Left lung (tissue), 10 donors: ENCODE data around the gene INCENP. TPM values are rescaled to one million over a fixed set of nuclear protein-coding genes. Genes with fewer than 3 reads are reported as not detected.

Experiments
- ATAC-seq: fragments of 200-7000 bp; cut with Tn5 transposase; one replicate; pipeline ENCODE4 v1.9.1; 2020; ENCODE audit warnings: moderate library complexity
- DNase-seq, 4 donors: peaks; one replicate each; pipeline ENCODE4 v3.0.0-alpha.2; 2013 to 2020
- H3K27ac ChIP-seq, 2 donors: fragments of 200-600 bp; sonication (generic) in 1 of 2; one replicate each; pipeline versions ENCODE4 v1.5.0 to v1.8.0; 2020 to 2021
- H3K27me3 ChIP-seq, 2 donors: fragments of 200-600 bp; sonication (generic) in 1 of 2; one replicate each; pipeline versions ENCODE4 v1.5.0 to v1.8.0; 2020 to 2021
- H3K36me3 ChIP-seq, 2 donors: fragments of 200-600 bp; sonication (generic) in 1 of 2; one replicate each; pipeline versions ENCODE4 v1.5.0 to v1.8.0; 2020 to 2021
- H3K4me1 ChIP-seq, 2 donors: fragments of 200-600 bp; one replicate each; pipeline ENCODE4 v1.8.0; 2021
- H3K4me3 ChIP-seq, 2 donors: fragments of 200-600 bp; sonication (generic) in 1 of 2; one replicate each; pipeline versions ENCODE4 v1.5.0 to v1.8.0; 2020 to 2021; ENCODE audit warnings: mild to moderate bottlenecking in 1 of 2
- H3K9me3 ChIP-seq, 2 donors: fragments of 200-600 bp; sonication (generic) in 1 of 2; one replicate each; pipeline versions ENCODE4 v1.5.0 to v1.8.0; 2020 to 2021
- intact Hi-C, 2 donors: fragments of 100-400 bp; cut with DNase I; formaldehyde crosslinking; loops; one replicate each; pipeline versions ENCODE4 v1.11.2 to v1.14.2; 2022
- polyA plus RNA-seq, 6 donors: library from polyadenylated mRNA; unstranded; fragments of 120-200 nt; gene quantifications; one replicate each; pipeline ENCODE4 v1.2.1, GENCODE V29; 2013; ENCODE audit not compliant: insufficient read length in 6 of 6
- total RNA-seq, 2 donors: library from RNA; stranded (reverse); fragmentation: NEBNext Ultra II Directional; extraction: Animal tissue kit (Norgen Biotek cat#: 25700); gene quantifications; one replicate each; pipeline ENCODE4 v1.2.1, GENCODE V29; 2021
- TF ChIP-seq, protein P1 (sequence below), 2 donors: fragments of 200-600 bp; sonication (generic) in 1 of 2; IDR thresholded peaks; one replicate each; pipeline versions ENCODE4 v1.5.0 to v1.8.0; 2021; ENCODE audit warnings: antibody characterized with exemption in 2 of 2
- donor health status: DM: no; HTN: yes; CAD: no.
- donor health status: DM: no; HTN: no; CAD: no.

INCENP gene
- total and polyA plus RNA-seq, 8 donors, result 17.3 to 47.4 (median 30.1) TPM

DNA sequence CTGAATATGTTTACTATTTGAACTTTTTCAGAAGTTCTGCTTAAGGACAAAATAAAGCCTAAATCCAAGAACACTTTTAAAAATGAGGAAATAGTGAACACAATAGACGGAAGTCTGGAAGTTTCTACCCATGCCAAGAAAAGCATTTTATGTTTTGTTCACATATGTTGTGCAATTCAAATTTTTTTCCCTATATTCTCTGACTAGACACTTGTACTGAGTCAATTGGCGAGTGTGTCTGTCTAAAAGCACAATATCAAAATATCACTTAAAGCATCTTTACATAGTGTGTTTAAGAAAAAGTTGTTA, 29.2 kb downstream of the INCENP start:
- H3K36me3 ChIP-seq, result peaks cover 0 to 54% of the 10 kb centered on the region in 2 donors
- ATAC-seq (peak; percentile 17), DNase-seq (no peak)

DNA sequence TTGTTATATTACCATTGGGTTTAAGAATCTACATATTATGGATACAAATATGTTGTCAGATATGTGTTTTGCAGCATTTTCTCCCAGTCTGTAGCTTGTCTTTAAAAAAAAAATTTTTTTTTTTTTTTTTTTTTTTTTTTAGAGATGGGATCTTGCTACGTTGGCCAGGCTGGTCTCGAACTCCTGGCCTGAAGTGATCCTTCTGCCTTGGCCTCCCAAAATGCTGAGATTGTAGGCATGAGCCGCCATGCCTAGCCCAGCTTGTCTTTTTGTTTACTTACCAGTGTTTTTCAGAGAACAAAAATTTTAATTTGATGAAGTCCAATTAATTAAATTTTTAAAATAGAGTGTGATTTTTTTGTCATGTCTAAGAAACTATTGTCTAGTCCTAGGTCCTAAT, 29.8 kb downstream of the INCENP start:
- no peak overlapping the region for H3K4me3 ChIP-seq
- no peak for ATAC-seq
- no peaks in the 10 kb centered on the region for H3K9me3 ChIP-seq
- no peaks in the 10 kb centered on the region for H3K4me1 ChIP-seq
- intact Hi-C loops, result no loop called here
- H3K36me3 ChIP-seq, result peaks cover 0 to 48% of the 10 kb centered on the region in 2 donors
- H3K27ac ChIP-seq, result no peak overlapping the region
- no peaks in the 10 kb centered on the region for H3K27me3 ChIP-seq
- TF ChIP-seq, protein P1, sequence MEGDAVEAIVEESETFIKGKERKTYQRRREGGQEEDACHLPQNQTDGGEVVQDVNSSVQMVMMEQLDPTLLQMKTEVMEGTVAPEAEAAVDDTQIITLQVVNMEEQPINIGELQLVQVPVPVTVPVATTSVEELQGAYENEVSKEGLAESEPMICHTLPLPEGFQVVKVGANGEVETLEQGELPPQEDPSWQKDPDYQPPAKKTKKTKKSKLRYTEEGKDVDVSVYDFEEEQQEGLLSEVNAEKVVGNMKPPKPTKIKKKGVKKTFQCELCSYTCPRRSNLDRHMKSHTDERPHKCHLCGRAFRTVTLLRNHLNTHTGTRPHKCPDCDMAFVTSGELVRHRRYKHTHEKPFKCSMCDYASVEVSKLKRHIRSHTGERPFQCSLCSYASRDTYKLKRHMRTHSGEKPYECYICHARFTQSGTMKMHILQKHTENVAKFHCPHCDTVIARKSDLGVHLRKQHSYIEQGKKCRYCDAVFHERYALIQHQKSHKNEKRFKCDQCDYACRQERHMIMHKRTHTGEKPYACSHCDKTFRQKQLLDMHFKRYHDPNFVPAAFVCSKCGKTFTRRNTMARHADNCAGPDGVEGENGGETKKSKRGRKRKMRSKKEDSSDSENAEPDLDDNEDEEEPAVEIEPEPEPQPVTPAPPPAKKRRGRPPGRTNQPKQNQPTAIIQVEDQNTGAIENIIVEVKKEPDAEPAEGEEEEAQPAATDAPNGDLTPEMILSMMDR (IDR thresholded peaks at IDR 0.05), result no peak
- no peak for DNase-seq

More for the DNA sequence above, 29.2 kb downstream of the INCENP start:
- intact Hi-C loops, result no loop called here
- Histone ChIP-seq H3K4me1 (no peaks in the 10 kb centered on the region), H3K27ac (no peak overlapping the region), H3K27me3 (no peaks in the 10 kb centered on the region), H3K9me3 (no peaks in the 10 kb centered on the region), H3K4me3 (no peak overlapping the region)
- TF ChIP-seq, protein P1 (IDR thresholded peaks at IDR 0.05), result no peak

DNA sequence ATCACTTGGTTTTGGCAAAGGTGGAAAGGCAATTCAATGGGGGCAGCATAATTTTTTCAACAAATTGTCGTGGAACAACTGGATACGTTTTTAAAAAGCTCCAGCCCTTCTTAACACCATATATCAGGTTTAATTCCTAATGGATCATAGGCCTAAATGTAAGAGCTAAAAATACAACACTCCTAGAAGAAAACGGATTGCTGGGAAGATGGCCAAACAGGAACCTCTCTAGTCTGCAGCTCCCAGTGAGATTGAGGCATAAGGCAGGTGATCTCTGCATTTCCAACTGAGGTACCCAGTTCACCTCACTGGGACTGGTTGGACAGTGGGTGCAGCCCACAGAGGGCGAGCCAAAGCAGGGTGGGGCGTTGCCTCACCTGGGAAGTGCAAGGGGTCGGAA, 33.8 kb downstream of the INCENP start:
- ATAC-seq (no peak), DNase-seq (no peak)
- Histone ChIP-seq H3K36me3 (peaks cover 0 to 8% of the 10 kb centered on the region in 2 donors), H3K9me3 (no peaks in the 10 kb centered on the region), H3K27ac (no peak overlapping the region), H3K4me3 (no peak overlapping the region), H3K4me1 (no peaks in the 10 kb centered on the region), H3K27me3 (no peaks in the 10 kb centered on the region)
- TF ChIP-seq, protein P1 (IDR thresholded peaks at IDR 0.05), result no peak
- intact Hi-C loops, result no loop called here

DNA sequence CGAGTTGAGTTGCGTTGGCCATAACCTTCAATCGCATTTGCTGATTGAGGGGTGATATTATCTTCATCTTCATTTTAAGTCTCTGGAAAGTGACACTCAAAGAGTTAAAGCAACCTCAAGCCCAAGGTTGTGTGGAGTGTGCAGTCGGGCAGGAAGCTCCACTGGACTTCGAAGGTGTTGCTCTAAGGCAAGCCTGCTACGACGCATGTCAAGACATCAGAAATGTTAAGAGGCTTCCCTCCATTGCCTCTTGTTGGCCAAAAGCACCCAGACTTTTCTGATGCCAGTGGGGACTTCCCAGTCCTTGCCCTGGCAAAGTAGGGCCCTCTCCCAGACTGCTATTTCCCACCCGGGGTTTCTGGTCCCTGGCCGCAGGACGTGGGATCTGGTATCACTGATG, 42.6 kb downstream of the INCENP start:
- intact Hi-C loops, result no loop called here
- Histone ChIP-seq H3K4me3 (no peak overlapping the region), H3K4me1 (no peaks in the 10 kb centered on the region), H3K27me3 (peaks cover 0 to 37% of the 10 kb centered on the region in 2 donors), H3K27ac (no peak overlapping the region), H3K9me3 (no peaks in the 10 kb centered on the region), H3K36me3 (no peaks in the 10 kb centered on the region)
- ATAC-seq, result no peak
- TF ChIP-seq, protein P1 (IDR thresholded peaks at IDR 0.05), result no peak
- no peak for DNase-seq

DNA sequence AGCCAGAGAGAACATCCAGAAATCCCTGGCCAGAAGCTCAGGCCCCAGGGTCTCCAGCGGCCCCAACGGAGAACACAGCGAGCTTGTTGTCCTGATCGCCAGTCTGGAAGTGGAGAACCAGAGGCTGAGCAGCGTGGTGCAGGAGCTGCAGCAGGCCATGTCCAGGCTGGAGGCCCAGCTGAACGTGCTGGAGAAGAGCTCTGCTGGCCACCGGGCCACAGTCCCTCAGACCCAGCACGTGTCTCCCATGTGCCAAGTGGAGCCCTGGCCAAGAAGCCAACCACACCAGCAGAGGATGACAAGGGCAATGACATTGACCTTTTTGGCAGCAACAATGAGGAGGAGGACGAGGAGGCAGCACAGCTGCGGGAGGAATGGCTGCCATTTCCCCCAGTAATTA, 45.6 kb downstream of the INCENP start:
- Histone ChIP-seq H3K27me3 (peaks cover 0 to 58% of the 10 kb centered on the region in 2 donors), H3K4me3 (no peak overlapping the region), H3K4me1 (no peaks in the 10 kb centered on the region), H3K36me3 (no peaks in the 10 kb centered on the region), H3K9me3 (no peaks in the 10 kb centered on the region), H3K27ac (no peak overlapping the region)
- DNase-seq (no peak), ATAC-seq (no peak)
- TF ChIP-seq, protein P1 (IDR thresholded peaks at IDR 0.05), result no peak
- intact Hi-C loops, result no loop called here
